Chondrocyte (in vitro differentiated cells): ENCODE data around the gene RHD. TPM values are rescaled to one million over a fixed set of nuclear protein-coding genes. Genes with fewer than 3 reads are reported as not detected.
A peak's percentile ranks its signal among the peaks of the same experiment; 100 is the strongest.
"Not testable (repeated sequence)": the region's sequence is repeated elsewhere in the genome, so short reads cannot be mapped to it uniquely, and the experiment has no call there.

Experiments
- DNase-seq: peaks from one replicate; pipeline ENCODE4 v3.0.0; 2021; ENCODE audit warnings: mixed read lengths, low spot score
- H3K27ac Mint-ChIP-seq: one replicate; pipeline ENCODE4 v1.8.0; 2021; ENCODE audit warnings: mild to moderate bottlenecking, moderate library complexity, mixed read lengths; ENCODE audit not compliant: unreplicated experiment
- H3K27me3 Mint-ChIP-seq: 2 replicates; pipeline ENCODE4 v1.8.0; 2021; ENCODE audit warnings: low read depth, mixed read lengths
- H3K36me3 Mint-ChIP-seq: 2 replicates; pipeline ENCODE4 v1.8.0; 2021; ENCODE audit warnings: low read depth, mixed read lengths
- H3K4me1 Mint-ChIP-seq: 2 replicates; pipeline ENCODE4 v1.8.0; 2021; ENCODE audit warnings: low read depth, mild to moderate bottlenecking, mixed read lengths
- H3K4me3 Mint-ChIP-seq: one replicate; pipeline ENCODE4 v1.8.0; 2021; ENCODE audit warnings: mild to moderate bottlenecking, moderate library complexity, mixed read lengths; ENCODE audit not compliant: unreplicated experiment
- H3K9me3 Mint-ChIP-seq: 2 replicates; pipeline ENCODE4 v1.8.0; 2021; ENCODE audit warnings: low read depth, mixed read lengths
- total RNA-seq: library from RNA; stranded (reverse); gene quantifications from 3 replicates; pipeline ENCODE4 v1.2.1, GENCODE V29; 2021
- TF ChIP-seq, protein P1 (sequence below): fragments of 200-600 bp; sonication (generic); IDR thresholded peaks from 2 replicates; pipeline ENCODE4 v1.5.0; 2021; ENCODE audit warnings: antibody characterized with exemption, mild to moderate bottlenecking, moderate library complexity

RHD gene
- total RNA-seq, 1 donor from 2014 or later: not detected

DNA sequence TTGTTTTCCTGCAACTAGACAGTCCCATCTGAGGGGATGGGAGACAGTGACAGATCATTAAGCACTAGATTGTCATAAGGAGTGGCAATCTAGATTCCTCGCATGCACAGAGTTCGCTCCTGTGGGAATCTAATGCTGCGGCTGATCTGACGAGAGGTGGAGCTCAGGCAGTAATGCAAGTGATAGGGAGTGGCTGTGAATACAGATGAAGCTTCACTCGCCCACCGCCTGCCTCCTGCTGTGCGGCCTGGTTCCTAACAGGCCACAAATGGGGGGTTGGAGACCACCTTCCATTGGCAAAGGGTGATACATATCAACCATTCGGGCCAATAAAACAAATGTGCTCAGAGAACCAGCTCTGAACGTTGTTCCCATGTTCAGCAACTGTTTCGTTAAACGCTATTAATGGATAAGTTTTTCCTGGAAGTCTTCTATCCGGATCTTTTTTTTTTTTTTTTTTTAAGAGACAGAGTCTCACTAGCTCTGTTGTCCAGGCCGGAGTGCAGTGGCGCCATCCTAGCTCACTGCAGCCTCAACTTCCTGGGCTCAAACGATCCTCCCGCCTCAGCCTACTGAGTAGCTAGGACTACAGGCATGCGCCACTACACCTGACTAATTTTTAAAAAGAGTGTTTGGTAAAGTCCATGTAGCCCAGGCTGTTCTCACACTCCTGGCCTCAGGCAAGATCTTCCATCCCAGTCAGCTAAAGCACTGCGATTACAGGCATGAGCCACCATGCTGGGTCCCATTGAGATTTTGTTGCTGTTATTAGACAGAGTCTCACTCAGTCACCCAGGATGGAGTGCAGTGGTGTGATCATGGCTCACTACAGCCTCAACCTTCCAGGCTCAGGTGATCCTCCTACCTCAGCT is 16.4 kb upstream of the RHD start:
- Mint-ChIP-seq H3K4me3 (no peak overlapping the region), H3K4me1 (peaks cover 13% of the 10 kb centered on the region), H3K36me3 (no peaks in the 10 kb centered on the region), H3K27me3 (no peaks in the 10 kb centered on the region), H3K27ac (no peak overlapping the region), H3K9me3 (no peaks in the 10 kb centered on the region)
- TF ChIP-seq, protein P1, sequence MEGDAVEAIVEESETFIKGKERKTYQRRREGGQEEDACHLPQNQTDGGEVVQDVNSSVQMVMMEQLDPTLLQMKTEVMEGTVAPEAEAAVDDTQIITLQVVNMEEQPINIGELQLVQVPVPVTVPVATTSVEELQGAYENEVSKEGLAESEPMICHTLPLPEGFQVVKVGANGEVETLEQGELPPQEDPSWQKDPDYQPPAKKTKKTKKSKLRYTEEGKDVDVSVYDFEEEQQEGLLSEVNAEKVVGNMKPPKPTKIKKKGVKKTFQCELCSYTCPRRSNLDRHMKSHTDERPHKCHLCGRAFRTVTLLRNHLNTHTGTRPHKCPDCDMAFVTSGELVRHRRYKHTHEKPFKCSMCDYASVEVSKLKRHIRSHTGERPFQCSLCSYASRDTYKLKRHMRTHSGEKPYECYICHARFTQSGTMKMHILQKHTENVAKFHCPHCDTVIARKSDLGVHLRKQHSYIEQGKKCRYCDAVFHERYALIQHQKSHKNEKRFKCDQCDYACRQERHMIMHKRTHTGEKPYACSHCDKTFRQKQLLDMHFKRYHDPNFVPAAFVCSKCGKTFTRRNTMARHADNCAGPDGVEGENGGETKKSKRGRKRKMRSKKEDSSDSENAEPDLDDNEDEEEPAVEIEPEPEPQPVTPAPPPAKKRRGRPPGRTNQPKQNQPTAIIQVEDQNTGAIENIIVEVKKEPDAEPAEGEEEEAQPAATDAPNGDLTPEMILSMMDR: no peak
- no peak for DNase-seq

DNA sequence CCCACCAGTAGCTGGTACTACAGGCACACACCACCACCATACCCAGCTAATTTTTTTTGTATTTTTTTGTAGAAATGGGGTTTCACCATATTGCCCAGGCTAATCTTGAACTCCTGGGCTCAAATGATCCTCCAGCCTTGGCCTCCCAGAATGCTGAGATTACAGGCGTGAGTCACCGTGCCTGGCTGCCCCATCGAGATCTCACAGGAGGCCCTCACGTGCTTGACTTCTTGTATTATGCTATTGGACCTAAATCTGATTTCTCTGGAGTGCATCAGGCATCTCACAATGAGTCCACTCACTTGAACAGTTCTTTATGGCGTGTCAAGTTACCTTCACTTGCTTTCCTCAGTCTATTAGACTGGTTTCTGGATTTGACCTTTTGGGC is 15.7 kb upstream of the RHD start:
- Mint-ChIP-seq H3K27me3 (no peaks in the 10 kb centered on the region), H3K4me1 (peaks cover 13% of the 10 kb centered on the region), H3K27ac (peak overlapping the region; percentile 82), H3K4me3 (no peak overlapping the region), H3K9me3 (no peaks in the 10 kb centered on the region), H3K36me3 (no peaks in the 10 kb centered on the region)
- DNase-seq: no peak
- TF ChIP-seq, protein P1: no peak

DNA sequence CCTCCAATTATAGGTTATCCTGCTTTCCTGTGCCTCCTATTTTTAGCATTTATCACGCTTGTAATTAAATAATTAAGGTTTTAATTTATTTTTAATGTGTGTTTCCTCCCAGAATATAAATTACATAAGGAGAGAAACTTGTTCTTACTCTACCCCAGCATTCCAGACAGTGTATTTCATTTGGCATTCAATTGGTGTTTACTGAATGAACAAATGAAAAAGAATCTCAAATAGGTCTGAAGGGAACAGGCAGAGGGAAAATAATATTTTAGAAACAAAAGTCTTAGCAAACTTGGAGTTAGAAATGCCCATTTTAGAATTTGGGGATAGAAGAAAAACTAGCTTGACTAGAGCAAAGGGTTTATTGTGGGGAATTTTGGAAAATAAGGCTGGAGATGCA is 15.1 kb upstream of the RHD start:
- TF ChIP-seq, protein P1: no peak
- Mint-ChIP-seq H3K36me3 (no peaks in the 10 kb centered on the region), H3K27ac (peak overlapping the region; percentile 82), H3K27me3 (no peaks in the 10 kb centered on the region), H3K4me1 (peaks cover 13% of the 10 kb centered on the region), H3K4me3 (no peak overlapping the region), H3K9me3 (no peaks in the 10 kb centered on the region)
- DNase-seq: no peak

DNA sequence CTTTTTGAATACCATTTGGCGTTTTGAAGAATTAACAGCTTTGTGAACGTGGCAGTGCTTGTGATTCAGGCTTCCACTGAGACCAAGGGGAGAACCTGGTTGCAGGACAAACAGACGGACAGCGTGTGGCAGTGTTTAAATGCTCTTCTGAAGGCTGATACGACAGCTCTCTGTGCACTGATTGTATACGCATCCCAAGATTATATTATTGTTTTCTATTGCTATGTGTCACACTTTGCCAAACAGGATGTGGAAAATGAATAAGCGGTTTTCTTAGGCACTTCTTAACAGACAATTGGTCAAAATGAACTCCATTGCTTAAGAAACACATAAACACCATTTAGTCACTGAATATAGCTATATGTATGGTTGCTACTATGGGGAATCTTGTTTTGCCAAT is 12.5 kb upstream of the RHD start:
- H3K9me3 Mint-ChIP-seq, H3K27me3 Mint-ChIP-seq, H3K27ac Mint-ChIP-seq, H3K36me3 Mint-ChIP-seq, DNase-seq, H3K4me3 Mint-ChIP-seq: not testable (repeated sequence)
- H3K4me1 Mint-ChIP-seq: peaks cover 13% of the 10 kb centered on the region
- TF ChIP-seq, protein P1: peak; percentile 60

DNA sequence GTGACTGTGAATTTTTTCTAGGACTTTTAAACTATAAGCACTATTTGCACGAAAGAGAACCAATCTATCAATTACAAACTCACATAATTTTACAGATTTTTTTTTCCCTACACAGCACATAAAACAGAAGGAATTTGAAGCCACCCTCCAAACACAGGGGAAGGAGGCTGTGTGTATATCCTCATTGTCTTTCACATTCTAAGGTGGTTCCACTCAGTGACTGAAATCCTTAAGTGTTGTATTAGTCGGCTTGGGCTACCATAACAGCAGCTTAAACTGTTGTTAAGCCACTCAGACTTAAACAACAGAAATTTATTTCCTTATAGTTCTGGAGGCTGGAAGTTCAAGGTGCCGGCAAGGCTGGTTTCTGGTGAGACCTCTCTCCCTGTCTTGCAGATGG is 12.0 kb upstream of the RHD start:
- not testable (repeated sequence) for H3K9me3 Mint-ChIP-seq, DNase-seq, H3K27ac Mint-ChIP-seq, H3K27me3 Mint-ChIP-seq, H3K36me3 Mint-ChIP-seq, H3K4me3 Mint-ChIP-seq
- H3K4me1 Mint-ChIP-seq: peaks cover 13% of the 10 kb centered on the region
